ENCODE measurements around the gene MARCHF11.

DNA sequence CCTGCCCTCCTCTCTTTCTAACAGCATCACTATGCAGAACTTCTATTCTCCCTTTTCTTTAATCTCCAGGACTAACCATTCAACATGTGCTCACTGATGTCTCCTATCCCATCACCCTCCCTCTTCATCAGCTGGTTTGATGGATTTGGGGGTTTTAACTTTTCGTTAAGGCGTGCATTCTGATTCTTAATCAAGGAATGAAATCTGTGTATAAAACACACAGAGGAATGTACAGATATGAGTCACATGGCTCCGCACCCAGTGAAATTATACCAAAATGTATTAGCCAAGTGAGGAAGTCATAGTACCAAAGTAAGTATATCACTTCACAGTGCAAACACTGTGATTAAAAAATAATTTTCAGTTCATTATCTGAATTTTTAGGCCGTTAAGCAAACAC is 35.2 kb downstream of the MARCHF11 start:
- TF ChIP-seq, protein P1, sequence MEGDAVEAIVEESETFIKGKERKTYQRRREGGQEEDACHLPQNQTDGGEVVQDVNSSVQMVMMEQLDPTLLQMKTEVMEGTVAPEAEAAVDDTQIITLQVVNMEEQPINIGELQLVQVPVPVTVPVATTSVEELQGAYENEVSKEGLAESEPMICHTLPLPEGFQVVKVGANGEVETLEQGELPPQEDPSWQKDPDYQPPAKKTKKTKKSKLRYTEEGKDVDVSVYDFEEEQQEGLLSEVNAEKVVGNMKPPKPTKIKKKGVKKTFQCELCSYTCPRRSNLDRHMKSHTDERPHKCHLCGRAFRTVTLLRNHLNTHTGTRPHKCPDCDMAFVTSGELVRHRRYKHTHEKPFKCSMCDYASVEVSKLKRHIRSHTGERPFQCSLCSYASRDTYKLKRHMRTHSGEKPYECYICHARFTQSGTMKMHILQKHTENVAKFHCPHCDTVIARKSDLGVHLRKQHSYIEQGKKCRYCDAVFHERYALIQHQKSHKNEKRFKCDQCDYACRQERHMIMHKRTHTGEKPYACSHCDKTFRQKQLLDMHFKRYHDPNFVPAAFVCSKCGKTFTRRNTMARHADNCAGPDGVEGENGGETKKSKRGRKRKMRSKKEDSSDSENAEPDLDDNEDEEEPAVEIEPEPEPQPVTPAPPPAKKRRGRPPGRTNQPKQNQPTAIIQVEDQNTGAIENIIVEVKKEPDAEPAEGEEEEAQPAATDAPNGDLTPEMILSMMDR (IDR thresholded peaks at IDR 0.05; ENCODE audit: borderline replicate concordance, extremely low read depth, low read length, poor library complexity, severe bottlenecking): no peak
- TF ChIP-seq EZH2 (IDR thresholded peaks at IDR 0.05; ENCODE audit: borderline replicate concordance, low read depth, low read length, severe bottlenecking): no peak
